Measurements from ENCODE around the gene LARGE2. TPM values are rescaled to one million over a fixed set of nuclear protein-coding genes. Genes with fewer than 3 reads are reported as not detected.

The LARGE2 gene
- total and polyA plus RNA-seq, 9 of the 15 experiments (the other 6 are each of a cell fraction or from before 2014, with no cell fraction given) = 0.56 to 14.1 (median 6.6) TPM

- 74% methylated on average over 14 of the region's 15 CpGs for WGBS (ENCODE audit: insufficient coverage, low coverage, missing lambda C conversion rate)
- Histone ChIP-seq H2AFZ (ENCODE audit: low read depth, low read length) (no peak overlapping the region), H3K79me2 (ENCODE audit: control insufficient read depth, insufficient read depth, low read length) (no peaks in the 10 kb centered on the region), H3K9ac (ENCODE audit: insufficient read depth in 1 of 2, low read depth in 2 of 2, low read length in 2 of 2) (0 out of 4 replicates have a peak overlapping the region, but pooled peaks of 1 of the 2 experiments have one; percentile 36), H4K20me1 (replicated peaks; ENCODE audit: control insufficient read depth, insufficient read depth, low read length) (no peaks in the 10 kb centered on the region; the same call in 1 of the 2 replicates), H3K4me3 (no peak overlapping the region), H3K4me2 (ENCODE audit: insufficient read depth, low read length) (no peak overlapping the region), H3K4me1 (replicated peaks in 1 of 2; ENCODE audit: control insufficient read depth in 2 of 2, insufficient read depth in 2 of 2, low read length in 2 of 2) (peaks cover 5 to 33% of the 10 kb centered on the region in 2 experiments; a peak in 3 of 5 replicates), H3K9me1 (ENCODE audit: control insufficient read depth, insufficient read depth, low read length) (no peaks in the 10 kb centered on the region), H3K36me3 (ENCODE audit: control insufficient read depth, insufficient read depth, low read length) (peaks cover 49% of the 10 kb centered on the region; the same call in 2 of the 3 replicates), H3K9me3 (replicated peaks; ENCODE audit: control insufficient read depth, insufficient read depth, low read depth, low read length) (no peaks in the 10 kb centered on the region), H3K27me3 (ENCODE audit: control insufficient read depth in 2 of 2, insufficient read depth in 2 of 2, low read length in 2 of 2) (no peaks in the 10 kb centered on the region), H3K27ac (ENCODE audit: extremely low read depth, low read depth, low read length) (no peak overlapping the region)
- in situ Hi-C loops (cut with MboI) (no loop called here), intact Hi-C loops (cut with micrococcal nuclease) (no loop called here)
- FAIRE-seq = no peak
- TF ChIP-seq ZNF354B (CRISPR knock-in tag; IDR thresholded peaks at IDR 0.05) (no peak), YBX1 (IDR thresholded peaks at IDR 0.05) (no peak), ZBTB33 (CRISPR knock-in tag; IDR thresholded peaks at IDR 0.05) (0 out of 2 replicates have a peak, but pooled peaks have one; percentile 11), L3MBTL2 (IDR thresholded peaks at IDR 0.05) (no peak)
- ATAC-seq = no peak
- DNase-seq (ENCODE audit: extremely low read depth in 1 of 4, low spot score in 3 of 4) = no peak
- TSS peak; percentile 39 for BruUV-seq (replicated peaks)
- CTCF ChIA-PET (ENCODE audit: low intra/inter-chr PET ratio) = no interaction called here
- POLR2A ChIA-PET = interaction anchor here (0.6 kb wide), 1 partner anchor 16 kb away, joined by 3 read pairs; no protein-coding TSS in a partner anchor
Observed at GRCh38 chr11:45933131-45933831, 10.8 kb downstream of the LARGE2 start.

All from K562 (cell line).